HG03025 (cell line): ENCODE data around the gene HSPB6.

ENCODE experiments used
- ATAC-seq: cut with Tn5 transposase; IDR thresholded peaks from one replicate; pipeline ENCODE4 v1.9.1; 2021; ENCODE audit warnings: mild to moderate bottlenecking, moderate library complexity; ENCODE audit not compliant: unreplicated experiment, low FRiP score

HSPB6 gene

DNA sequence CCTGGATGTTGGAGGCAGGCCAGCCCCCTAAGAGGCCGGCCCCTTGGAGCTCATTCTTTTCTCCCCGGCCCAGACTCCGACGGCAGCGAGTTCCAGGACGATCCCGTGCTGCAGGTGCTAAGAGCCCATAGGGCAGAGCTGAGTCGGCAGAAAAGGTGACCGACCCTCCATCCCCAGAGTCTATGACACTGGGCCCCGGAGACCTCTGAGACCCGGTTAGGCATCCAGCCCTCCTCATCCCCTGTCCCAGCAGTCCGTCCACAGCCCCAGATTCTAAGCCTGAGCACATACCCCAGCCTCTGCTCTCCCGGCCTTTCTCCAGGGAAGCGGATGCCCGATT is 11.2 kb upstream of the HSPB6 start:
- no peak for ATAC-seq

GRCh38 chr19:35767288-35768081 is 10.7 kb upstream of the HSPB6 start:
- ATAC-seq: no peak

GRCh38 chr19:35766571-35767104 is 9.8 kb upstream of the HSPB6 start:
- no peak for ATAC-seq

- no peak for ATAC-seq
Measured at GRCh38 chr19:35764432-35765315, 7.8 kb upstream of the HSPB6 start.

DNA sequence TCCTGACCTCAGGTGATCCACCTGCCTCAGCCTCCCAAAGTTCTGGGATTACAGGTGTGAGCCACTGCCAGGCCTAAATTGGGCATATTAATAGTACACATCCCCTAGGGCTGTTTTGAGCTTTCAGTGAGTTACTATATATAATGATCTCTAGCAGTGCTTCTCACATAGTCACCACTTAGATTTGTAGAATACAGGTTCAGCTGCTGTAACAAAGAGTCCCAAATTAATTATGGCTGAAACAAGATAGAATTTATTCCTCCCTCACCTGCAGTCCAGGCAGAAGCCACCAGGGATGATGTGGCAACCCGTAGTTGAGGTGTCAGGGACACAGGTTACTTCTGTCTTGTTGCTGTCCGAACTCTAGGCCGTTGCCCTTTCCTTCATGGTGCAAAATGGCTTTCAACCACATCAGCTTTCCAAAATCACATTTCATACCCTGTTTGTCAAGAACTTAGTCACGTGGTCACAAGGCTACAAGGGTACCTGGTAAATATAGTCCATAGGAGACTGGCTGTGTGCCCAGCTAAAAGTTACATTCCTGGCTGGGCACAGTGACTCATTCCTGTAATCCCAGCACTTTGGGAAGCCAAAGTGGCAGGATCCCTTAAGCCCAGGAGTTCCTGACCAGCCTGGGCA is 4.0 kb upstream of the HSPB6 start:
- ATAC-seq: no peak

GRCh38 chr19:35759697-35760096 is 2.9 kb upstream of the HSPB6 start:
- no peak for ATAC-seq

- ATAC-seq: peak; percentile 86
Measured at GRCh38 chr19:35757749-35758608, 1.1 kb upstream of the HSPB6 start, which contains the start of gene PROSER3. TSS of gene PROSER3 (plus strand) at chr19:35758176. CDS start at chr19:35758216, 40 bp downstream.

DNA sequence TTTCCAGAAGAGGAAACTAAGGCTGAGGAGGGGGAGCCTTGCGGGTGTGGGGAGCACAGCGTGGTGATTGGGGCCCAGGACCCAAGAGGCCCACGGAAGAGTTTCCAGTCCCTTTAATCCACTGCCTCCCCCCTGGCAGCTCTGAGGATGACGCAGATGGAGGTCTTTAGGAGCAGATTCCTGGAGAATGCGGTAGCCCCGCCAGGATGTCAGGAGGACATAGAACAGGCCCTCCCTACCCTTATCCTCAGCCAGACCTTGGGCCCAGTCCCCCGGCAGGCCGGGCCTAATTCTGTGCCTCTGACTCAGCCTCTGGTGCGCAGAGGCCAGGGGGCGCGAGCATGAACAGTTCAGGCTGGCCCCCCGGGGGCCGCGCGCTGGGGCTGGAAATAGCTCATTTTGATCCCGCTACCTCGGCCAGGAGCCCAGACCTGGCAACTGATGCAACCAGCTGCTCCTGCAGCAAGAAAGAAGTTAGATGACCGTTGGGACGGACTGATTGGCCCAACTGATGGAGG is 461 bp upstream of the HSPB6 start:
- ATAC-seq: no peak

DNA sequence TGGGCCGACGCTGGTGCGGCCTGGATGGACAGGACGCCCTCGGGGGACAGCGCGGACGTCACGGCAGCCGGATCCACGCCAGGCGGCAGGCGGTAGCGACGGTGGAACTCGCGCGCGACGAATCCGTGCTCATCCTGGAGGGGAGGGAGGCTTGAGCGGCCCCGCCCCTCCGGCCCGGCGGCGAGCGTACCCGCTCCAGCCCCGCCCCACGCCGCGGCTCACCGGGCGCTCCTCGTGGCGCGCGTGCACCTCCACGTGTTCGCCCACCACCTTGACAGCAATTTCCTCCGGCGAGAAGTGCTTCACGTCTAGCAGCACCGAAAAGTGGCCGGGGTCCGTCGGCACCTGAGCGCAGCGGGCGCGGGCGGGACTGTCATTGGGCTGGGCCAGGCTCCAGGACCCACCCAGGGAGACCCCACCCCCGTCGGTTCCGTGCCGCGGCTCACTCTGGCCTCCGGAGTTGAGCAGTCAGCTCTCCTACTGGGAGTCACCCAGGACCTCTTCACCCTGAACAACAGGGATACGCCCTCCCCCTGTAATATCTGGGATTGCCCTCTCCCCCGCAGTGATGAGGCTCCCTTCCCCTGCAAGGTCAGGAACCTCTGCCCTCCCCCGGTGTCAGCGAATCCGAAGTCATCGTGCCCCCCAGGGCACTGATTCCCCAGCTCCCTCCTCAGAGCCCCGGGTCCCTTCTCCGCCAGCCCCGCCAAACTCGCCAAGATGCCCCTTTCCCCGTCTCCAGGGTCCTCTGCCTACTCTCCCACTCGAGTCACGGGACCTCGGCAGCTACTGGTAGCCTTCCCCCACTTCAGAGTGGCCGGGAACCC is 1.1 kb downstream of the HSPB6 start:
- ATAC-seq: no peak

DNA sequence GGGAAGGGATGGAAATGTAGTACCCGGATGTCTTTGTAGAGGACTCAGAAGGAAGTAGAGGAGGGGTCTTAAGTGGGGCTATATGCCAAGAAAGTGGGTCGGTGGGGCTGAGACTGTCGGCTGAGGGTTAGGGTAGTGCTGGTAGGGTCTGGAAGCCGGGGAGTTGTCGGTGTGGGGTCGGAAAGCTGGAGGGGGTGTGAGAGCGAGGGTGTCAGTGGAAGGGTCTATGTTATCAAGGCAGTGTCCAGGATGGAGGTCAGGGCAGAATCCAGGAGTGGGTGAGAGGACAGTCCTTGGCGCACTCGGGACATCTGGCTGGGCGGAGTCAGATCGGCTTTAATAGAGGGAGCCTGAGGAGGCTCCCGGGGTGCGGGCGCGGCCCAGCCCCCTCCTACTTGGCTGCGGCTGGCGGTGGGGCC is 1.7 kb downstream of the HSPB6 start:
- ATAC-seq: no peak

DNA sequence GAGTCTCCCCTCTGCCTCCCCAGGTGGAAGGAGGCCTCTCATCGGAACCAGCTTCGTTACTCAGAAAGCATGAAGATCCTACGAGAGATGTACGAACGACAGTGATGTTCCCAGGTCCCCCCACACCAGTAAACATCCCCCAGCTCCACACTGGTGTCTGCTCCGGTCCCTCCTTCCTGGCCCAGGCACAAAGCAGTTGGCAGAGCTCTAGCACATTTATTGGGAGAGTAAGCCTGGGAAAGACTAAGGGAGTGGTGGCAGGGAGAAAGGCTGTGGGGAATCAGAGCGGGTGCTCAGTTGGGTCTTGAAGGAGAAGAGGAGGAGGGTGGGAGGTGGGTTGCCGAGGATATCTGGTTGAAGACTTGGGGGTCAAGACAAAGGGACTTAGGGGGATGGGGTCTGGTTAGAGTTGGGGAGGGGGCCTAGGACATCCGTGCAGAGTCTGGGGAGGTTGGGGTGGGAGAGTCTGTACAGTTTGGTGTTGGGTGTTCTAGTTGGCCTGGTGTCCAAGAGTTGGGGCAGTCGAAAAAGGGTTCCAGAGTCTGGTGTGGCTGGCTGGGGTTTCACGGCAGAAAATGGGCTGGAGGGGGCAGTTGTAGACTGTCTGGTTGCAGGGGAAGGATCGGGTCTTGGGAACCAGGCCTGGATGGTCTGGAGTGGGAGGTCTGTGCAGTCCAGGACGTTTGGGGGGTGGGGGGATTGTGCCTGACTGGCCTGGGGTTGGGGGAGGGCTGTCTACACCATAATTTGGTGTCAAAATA is 2.3 kb downstream of the HSPB6 start:
- ATAC-seq: no peak

GRCh38 chr19:35753634-35754369 is 3.0 kb downstream of the HSPB6 start:
- no peak for ATAC-seq

DNA sequence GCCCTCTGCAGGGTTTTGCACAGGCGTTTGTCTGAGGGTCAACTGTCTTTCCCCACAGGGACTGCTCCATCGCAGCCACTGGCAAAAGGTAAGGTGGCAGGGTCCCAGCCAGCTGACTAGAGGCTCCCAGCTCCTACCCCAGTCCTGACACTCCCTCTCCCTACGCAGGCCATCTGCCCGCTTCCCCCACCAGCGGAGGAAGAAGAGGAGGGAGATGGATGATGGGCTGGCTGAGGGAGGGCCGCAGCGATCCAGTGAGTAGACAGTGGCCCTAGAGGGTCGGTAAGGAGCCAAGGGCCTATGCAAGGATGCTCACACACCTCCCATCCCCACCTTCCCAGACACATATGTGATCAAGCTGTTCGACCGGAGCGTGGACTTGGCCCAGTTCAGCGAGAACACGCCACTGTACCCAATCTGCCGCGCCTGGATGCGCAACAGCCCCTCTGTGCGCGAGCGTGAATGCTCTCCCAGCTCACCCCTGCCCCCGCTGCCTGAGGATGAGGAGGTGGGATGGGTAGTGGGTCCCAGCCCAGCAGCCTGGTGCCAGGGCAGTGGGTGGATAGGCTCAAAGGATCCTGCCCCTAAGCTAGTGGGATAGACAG is 4.0 kb downstream of the HSPB6 start:
- no peak for ATAC-seq

DNA sequence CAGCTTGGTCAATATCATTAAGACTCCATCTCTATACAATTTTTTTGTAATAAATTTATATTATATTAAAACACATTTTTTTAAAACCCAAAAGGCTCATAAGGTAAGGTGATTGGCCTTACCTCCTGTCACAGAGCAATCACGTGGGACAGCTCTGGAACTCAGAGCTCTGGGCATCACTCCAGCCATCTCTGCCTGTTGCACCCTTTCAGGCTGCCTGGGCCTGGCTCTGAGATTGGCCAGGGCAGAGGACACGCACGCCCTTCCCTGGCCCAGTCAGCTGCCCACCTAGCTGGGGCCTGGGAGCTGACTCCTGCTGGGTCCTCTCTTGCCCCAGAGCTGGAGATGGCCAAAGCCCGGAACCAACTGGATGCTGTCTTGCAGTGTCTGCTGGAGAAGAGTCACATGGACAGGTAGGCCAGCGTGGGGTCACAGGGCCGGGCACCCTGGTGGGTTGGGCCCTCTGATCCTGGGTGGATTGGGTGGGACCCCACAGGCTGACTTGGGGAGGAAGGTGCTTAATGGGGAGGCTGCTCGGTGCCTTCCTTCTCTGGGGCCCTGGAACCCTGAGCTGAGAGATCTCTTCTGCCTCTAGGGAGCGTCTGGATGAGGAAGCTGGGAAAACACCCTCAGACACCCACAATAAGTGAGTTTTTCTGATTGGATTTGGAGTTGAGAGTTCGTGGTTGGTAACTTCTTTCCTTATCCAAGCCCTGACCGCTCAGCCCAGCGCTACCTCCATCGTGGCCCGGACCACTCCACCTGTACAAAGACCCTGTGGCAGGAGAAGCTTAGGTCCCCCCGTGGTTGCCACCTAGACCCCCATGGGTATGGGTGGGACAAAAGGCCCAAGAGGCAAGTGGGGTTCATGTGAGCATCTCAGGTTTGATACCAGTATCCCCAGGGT is 4.7 kb downstream of the HSPB6 start:
- no peak for ATAC-seq

GRCh38 chr19:35750167-35750566 is 6.7 kb downstream of the HSPB6 start:
- no peak for ATAC-seq
